ENCODE measurements around the gene NEBL. TPM values are rescaled to one million over a fixed set of nuclear protein-coding genes. Genes with fewer than 3 reads are reported as not detected.

The NEBL gene
- total RNA-seq, 1 donor from 2014 or later: 2.0 TPM

DNA sequence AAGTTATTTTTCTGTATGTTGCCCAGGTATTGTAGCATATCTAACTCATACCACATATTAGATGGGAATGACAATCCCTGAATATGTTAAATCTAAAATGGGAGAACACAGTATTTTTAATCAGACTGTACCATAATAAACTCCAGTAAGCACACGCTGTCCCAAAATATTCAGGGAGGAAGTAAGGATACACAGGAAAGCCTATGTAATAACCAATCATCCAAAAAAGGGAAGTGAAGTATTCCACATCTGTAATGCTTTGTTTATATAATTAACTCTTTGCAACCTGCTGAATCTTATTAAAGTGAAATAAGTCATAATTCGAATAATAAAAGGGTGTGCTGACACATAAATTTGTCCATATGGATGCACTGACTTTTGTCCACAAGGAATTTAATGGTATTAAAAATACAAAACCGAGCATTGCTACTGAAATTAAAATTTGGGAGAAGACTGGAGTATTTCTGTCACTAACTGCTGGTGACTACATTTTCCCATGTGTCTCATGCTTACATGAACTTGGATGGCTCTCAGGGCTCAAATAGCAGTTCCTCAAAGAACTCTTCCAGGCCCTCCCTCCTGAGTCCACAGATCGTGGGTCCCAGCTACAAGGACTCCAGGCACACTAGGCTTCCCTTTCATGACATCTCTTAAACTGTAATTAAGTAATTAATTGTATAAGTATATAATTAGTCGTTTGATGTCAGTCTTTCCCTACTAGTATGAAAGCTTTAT, 120.6 kb downstream of the NEBL start:
- Mint-ChIP-seq H3K4me1 (ENCODE audit: low read depth) (no peaks in the 10 kb centered on the region), H3K36me3 (ENCODE audit: low read depth) (no peaks in the 10 kb centered on the region), H3K9me3 (ENCODE audit: low read depth) (no peaks in the 10 kb centered on the region), H3K27ac (ENCODE audit: unreplicated experiment) (no peak overlapping the region), H3K27me3 (ENCODE audit: low read depth) (no peaks in the 10 kb centered on the region), H3K4me3 (ENCODE audit: unreplicated experiment) (no peak overlapping the region)
- TF ChIP-seq, protein P1, sequence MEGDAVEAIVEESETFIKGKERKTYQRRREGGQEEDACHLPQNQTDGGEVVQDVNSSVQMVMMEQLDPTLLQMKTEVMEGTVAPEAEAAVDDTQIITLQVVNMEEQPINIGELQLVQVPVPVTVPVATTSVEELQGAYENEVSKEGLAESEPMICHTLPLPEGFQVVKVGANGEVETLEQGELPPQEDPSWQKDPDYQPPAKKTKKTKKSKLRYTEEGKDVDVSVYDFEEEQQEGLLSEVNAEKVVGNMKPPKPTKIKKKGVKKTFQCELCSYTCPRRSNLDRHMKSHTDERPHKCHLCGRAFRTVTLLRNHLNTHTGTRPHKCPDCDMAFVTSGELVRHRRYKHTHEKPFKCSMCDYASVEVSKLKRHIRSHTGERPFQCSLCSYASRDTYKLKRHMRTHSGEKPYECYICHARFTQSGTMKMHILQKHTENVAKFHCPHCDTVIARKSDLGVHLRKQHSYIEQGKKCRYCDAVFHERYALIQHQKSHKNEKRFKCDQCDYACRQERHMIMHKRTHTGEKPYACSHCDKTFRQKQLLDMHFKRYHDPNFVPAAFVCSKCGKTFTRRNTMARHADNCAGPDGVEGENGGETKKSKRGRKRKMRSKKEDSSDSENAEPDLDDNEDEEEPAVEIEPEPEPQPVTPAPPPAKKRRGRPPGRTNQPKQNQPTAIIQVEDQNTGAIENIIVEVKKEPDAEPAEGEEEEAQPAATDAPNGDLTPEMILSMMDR (IDR thresholded peaks at IDR 0.05): no peak
- DNase-seq (ENCODE audit: low spot score): no peak

DNA sequence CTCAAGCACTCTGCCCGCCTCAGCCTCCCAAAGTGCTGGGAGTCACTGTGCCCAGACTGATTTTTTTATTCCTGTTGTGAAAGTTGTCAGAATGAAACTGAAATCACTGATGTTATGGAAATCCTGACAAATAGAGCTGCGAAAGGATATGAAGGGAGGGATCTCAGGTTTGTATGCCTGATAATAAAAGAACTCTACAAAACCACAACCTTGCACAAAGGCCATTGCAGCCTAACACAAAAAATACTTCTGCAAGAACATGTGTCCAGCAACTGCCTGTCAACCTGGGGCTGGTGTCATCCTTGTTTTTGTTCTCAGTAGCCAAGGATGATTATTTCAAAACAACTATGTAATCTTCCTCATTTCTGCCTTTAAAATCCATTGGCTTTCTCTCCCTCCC, 126.1 kb downstream of the NEBL start:
- TF ChIP-seq, protein P1 (IDR thresholded peaks at IDR 0.05): no peak
- no peak overlapping the region for H3K4me3 Mint-ChIP-seq (ENCODE audit: unreplicated experiment)
- H3K27me3 Mint-ChIP-seq (ENCODE audit: low read depth): no peaks in the 10 kb centered on the region
- no peaks in the 10 kb centered on the region for H3K36me3 Mint-ChIP-seq (ENCODE audit: low read depth)
- peaks cover 23% of the 10 kb centered on the region for H3K4me1 Mint-ChIP-seq (ENCODE audit: low read depth)
- DNase-seq (ENCODE audit: low spot score): no peak
- no peak overlapping the region for H3K27ac Mint-ChIP-seq (ENCODE audit: unreplicated experiment)
- H3K9me3 Mint-ChIP-seq (ENCODE audit: low read depth): no peaks in the 10 kb centered on the region

DNA sequence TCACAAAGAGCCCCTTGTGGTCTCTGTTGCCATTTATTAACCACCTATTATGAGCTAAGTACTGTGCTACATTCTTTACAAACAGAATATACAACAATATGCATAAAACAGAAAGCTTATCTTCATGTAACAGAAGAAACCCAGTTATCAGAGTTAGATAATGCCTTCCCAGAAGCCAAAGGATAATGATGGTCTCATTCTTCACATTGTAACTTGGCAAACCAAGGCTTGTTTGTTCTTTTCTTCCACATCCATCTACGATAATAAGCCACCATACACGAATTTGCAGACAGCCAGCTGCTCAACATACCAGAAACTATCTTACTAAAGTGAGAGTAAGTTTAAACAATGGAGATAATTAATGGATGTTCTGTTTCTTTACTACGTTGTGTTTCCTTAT, 127.6 kb downstream of the NEBL start:
- Mint-ChIP-seq H3K27ac (ENCODE audit: unreplicated experiment) (no peak overlapping the region), H3K4me3 (ENCODE audit: unreplicated experiment) (no peak overlapping the region), H3K9me3 (ENCODE audit: low read depth) (no peaks in the 10 kb centered on the region), H3K36me3 (ENCODE audit: low read depth) (no peaks in the 10 kb centered on the region), H3K4me1 (ENCODE audit: low read depth) (peaks cover 23% of the 10 kb centered on the region), H3K27me3 (ENCODE audit: low read depth) (no peaks in the 10 kb centered on the region)
- DNase-seq (ENCODE audit: low spot score): no peak
- TF ChIP-seq, protein P1 (IDR thresholded peaks at IDR 0.05): no peak

DNA sequence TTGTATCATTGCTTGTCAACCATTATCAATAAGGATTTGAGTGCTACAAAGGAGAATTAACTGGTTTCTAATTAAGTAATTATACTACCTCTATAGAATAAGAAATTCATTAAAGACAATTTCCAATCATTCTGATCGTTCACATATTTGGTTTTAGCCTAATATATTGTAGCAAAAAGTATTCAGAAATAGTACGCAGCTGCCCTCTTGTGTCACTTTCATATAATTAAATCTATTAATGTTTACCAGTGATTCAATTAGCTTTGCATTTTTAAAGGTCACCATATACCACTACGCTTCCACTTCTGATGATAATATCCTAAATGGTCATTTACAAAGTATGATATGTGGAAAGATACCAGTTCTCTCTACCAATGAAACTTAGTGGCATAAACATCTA, 128.3 kb downstream of the NEBL start:
- Mint-ChIP-seq H3K27ac (ENCODE audit: unreplicated experiment) (no peak overlapping the region), H3K27me3 (ENCODE audit: low read depth) (no peaks in the 10 kb centered on the region), H3K4me3 (ENCODE audit: unreplicated experiment) (no peak overlapping the region), H3K4me1 (ENCODE audit: low read depth) (peaks cover 23% of the 10 kb centered on the region), H3K36me3 (ENCODE audit: low read depth) (no peaks in the 10 kb centered on the region), H3K9me3 (ENCODE audit: low read depth) (peaks cover 3% of the 10 kb centered on the region)
- no peak for DNase-seq (ENCODE audit: low spot score)
- TF ChIP-seq, protein P1 (IDR thresholded peaks at IDR 0.05): peak; percentile 93

DNA sequence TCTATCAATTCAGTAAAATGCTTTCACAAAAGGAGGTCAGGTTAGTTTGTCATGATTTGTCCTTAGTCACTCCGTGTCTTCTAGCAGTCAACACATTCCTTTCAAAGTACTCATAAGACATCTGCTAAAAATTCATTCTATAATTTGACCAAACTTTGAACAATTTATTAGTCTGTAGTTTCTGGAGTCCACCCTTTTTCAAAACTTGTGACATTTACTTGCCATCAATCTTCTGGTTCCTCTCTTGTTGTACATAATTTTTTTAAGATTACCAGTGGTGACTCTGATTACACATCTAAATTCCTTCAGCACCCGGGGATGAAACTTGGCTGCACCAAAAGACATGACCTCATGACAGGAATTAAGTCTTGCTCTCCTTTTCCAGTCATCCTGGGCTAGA, 130.1 kb downstream of the NEBL start:
- peak overlapping the region; percentile 80 for H3K27ac Mint-ChIP-seq (ENCODE audit: unreplicated experiment)
- no peaks in the 10 kb centered on the region for H3K27me3 Mint-ChIP-seq (ENCODE audit: low read depth)
- TF ChIP-seq, protein P1 (IDR thresholded peaks at IDR 0.05): no peak
- no peaks in the 10 kb centered on the region for H3K36me3 Mint-ChIP-seq (ENCODE audit: low read depth)
- no peak for DNase-seq (ENCODE audit: low spot score)
- H3K4me1 Mint-ChIP-seq (ENCODE audit: low read depth): peaks cover 28% of the 10 kb centered on the region
- peaks cover 3% of the 10 kb centered on the region for H3K9me3 Mint-ChIP-seq (ENCODE audit: low read depth)
- H3K4me3 Mint-ChIP-seq (ENCODE audit: unreplicated experiment): no peak overlapping the region

Data from chondrocyte (in vitro differentiated cells).